Measurements from ENCODE around the gene RAPGEF1.

DNA sequence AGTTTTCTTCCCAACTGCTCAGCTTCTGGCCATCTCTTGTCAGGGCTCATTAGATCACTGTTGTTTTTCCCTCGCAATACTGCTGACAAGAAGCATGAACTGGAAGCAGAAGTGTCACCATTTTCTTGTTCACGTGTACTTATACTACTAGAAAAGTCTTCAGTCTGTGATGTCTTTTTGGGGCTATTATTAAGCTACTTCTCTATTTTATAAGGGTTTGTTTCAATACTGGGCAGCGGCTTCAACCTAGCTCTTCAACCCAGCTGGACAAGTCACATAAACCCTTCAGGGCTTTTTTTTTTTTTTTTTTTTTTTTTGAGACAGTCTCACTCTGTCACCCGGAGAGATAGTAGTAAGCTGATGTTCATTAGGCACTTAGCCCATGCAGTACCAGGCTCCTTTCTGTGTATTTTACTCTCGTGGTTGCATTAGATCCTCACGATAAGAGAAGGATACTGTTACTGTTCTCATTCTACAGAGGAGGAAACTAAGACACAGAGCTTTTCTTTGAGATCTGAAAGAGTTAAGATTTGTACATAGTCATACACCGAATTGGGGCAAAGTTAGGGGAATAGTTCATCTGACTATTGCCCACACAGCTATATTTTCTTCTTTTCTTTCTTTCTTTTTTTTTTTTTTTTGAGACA is 20.5 kb downstream of the RAPGEF1 start:
- TF ChIP-seq, protein P1, sequence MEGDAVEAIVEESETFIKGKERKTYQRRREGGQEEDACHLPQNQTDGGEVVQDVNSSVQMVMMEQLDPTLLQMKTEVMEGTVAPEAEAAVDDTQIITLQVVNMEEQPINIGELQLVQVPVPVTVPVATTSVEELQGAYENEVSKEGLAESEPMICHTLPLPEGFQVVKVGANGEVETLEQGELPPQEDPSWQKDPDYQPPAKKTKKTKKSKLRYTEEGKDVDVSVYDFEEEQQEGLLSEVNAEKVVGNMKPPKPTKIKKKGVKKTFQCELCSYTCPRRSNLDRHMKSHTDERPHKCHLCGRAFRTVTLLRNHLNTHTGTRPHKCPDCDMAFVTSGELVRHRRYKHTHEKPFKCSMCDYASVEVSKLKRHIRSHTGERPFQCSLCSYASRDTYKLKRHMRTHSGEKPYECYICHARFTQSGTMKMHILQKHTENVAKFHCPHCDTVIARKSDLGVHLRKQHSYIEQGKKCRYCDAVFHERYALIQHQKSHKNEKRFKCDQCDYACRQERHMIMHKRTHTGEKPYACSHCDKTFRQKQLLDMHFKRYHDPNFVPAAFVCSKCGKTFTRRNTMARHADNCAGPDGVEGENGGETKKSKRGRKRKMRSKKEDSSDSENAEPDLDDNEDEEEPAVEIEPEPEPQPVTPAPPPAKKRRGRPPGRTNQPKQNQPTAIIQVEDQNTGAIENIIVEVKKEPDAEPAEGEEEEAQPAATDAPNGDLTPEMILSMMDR (IDR thresholded peaks at IDR 0.05): no peak
- TF ChIP-seq POLR2A (IDR thresholded peaks at IDR 0.05): no peak
